Peyer's patch (tissue), 4 donors: ENCODE results near the gene CDK19.

ENCODE experiments used
- CTCF ChIP-seq, 6 experiments: fragments of 450-650 bp in 4 of 6; fragments of 200-600 bp in 2 of 6; sonication (generic) in 1 of 6; IDR thresholded peaks; one replicate each; pipeline ENCODE4 v1.5.1; 2017 to 2019; ENCODE audit warnings: antibody characterized with exemption in 6 of 6, mild to moderate bottlenecking in 3 of 6, moderate library complexity in 1 of 6
- POLR2A ChIP-seq, 2 donors: fragments of 450-650 bp; IDR thresholded peaks; one replicate each; pipeline ENCODE4 v1.5.1; 2017; ENCODE audit warnings: antibody characterized with exemption in 2 of 2, mild to moderate bottlenecking in 2 of 2, moderate library complexity in 2 of 2

GRCh38 chr6:110768057-110768456 lies 47.2 kb downstream of the CDK19 start:
- TF ChIP-seq CTCF (IDR thresholded peaks at IDR 0.05) = no peak
- TF ChIP-seq POLR2A (IDR thresholded peaks at IDR 0.05) = no peak
